Hypothalamus (tissue), 51 donors: ENCODE measurements around the gene DPY19L3.
"Not testable (repeated sequence)": the region's sequence is repeated elsewhere in the genome, so short reads cannot be mapped to it uniquely, and the experiment has no call there.

ENCODE experiments used
- DNase-seq, 51 donors: peaks; one replicate each; lab custom pipeline; 2025; lab: John Stamatoyannopoulos, UW

The DPY19L3 gene

DNA sequence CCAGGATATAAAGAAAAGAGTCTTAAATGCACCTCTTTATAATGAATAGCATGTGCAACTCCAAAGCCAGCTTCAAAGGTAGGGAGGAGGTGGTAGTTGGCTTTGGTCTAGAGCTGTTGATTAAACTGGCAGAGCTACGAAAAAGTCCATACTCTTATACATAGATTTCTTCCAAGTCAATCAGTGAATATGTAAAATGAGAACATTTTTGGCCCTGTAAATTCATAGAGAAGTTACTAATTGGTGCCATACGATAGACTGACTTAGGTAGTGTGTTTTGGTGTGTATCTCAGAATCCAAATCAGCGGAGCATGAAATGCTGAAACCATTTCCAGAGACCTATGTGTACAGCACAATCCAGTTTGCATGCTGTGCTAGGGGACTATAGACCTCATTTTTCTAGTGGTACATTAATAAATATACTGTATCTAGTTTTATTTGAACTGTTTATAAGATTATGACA is 17.1 kb upstream of the DPY19L3 start:
- no peak for DNase-seq

DNA sequence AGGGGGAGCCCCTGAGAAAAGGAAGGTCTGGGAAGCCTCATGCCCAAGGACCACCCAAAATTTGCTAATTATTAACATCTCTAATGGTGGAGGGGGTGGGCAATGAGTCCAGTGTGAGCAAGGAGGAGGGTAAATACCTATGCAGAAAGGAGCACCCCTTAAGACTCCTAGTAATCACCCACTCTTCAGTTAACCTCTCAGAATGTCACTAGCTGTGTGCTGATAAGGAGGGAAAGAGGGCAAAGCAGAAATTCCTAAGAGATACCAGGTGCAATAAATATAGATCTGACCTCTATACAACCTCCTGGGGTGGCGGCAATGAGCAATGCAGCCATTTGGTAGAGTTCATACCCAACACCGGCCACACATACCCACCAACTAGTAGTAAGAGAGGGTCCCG is 12.7 kb upstream of the DPY19L3 start:
- no peak for DNase-seq

DNA sequence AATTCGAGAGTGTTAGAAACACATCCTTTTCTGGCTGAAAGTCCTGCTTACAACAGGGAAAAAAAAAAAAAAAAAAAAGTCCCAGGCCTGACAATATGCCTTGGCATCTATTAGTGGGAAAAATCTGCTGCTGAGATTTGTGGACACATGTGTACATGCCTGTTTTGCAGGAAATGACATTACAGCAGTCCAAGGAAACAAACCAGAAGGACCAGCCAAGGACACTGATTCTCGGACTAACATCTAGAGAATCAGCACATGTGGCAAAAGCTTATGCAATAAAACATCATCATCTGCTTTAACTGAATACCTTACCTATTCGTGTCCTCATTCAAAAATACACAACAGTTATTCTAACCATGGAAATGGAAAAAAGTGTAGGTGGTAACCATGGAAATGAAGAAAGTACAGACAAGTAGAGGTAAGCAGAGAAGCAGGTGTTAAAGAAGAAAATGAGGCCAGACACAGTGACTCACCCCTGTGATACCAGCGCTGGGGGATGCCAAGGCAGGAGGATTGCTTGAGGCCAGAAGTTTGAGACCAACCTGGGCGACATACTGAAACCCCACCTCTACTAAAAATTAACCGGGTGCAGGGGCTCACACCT is 9.4 kb upstream of the DPY19L3 start:
- DNase-seq = peak in 1 of 51 donors; percentile 59

GRCh38 chr19:32397671-32398101 is 7.9 kb upstream of the DPY19L3 start:
- no peak for DNase-seq

GRCh38 chr19:32401992-32402391 is 3.6 kb upstream of the DPY19L3 start:
- DNase-seq = no peak

DNA sequence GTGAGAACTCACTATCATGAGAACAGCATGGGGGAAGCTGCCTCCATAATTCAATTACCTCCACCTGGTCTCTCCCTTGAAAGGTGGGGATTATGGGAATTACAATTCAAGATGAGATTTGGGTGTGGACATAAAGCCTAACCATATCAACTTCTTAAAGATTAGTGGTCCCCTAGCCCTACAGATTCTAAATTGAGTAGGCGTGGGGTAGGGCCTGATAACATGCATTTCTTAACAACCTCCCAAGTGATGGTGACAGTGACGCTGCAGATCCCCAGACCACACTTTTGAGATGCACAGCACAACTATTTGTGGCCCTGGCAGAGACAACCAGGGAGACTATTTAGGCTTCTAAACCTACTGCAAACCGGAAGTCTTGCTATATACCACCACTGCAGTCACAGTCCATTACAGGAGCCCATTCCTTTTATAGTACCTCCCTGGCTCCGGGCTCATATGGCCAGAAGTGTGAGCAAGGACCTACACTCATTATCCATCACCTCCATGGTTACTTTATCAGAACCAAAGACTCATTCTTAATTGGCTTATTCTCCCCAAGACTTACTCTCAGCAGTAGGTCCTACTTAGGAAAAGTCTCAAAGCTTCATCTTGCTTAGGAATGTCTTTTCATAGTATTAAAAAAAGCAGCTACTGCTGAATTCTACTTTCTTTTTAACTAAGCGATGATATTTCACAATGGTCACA is 2.1 kb upstream of the DPY19L3 start:
- no peak for DNase-seq

GRCh38 chr19:32404213-32404932 is 1.2 kb upstream of the DPY19L3 start:
- peak in 1 of 51 donors; percentile 10 for DNase-seq

DNA sequence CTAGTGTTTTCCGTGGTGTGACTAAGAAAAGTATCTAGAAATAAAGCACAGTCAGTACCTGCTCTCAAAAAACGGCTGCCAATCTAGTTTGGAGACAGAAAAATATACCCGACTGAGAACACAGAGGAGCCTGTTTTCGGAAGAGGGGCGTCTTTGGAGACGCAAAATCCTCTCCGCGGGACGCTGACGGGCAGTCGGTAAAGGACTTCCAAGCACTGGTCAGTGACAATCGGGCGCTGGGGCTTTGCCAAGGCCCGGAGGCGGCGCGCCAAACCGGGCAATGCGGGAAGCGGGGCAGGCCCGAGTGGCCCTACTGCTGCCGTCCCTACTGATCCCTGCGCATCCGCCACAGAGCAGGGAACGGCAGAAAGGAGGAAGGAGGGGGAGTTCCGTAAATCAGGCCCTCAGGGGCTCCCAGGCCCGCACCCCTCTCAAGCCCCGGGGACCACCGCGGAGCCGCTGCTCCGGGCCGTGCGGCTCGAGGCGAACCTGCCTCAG is 588 bp upstream of the DPY19L3 start:
- peak in 49 of 51 donors; percentile 22 to 84 (median 65) for DNase-seq

GRCh38 chr19:32406161-32407003 is 812 bp downstream of the DPY19L3 start:
- peak in 1 of 51 donors; percentile 52 for DNase-seq

DNA sequence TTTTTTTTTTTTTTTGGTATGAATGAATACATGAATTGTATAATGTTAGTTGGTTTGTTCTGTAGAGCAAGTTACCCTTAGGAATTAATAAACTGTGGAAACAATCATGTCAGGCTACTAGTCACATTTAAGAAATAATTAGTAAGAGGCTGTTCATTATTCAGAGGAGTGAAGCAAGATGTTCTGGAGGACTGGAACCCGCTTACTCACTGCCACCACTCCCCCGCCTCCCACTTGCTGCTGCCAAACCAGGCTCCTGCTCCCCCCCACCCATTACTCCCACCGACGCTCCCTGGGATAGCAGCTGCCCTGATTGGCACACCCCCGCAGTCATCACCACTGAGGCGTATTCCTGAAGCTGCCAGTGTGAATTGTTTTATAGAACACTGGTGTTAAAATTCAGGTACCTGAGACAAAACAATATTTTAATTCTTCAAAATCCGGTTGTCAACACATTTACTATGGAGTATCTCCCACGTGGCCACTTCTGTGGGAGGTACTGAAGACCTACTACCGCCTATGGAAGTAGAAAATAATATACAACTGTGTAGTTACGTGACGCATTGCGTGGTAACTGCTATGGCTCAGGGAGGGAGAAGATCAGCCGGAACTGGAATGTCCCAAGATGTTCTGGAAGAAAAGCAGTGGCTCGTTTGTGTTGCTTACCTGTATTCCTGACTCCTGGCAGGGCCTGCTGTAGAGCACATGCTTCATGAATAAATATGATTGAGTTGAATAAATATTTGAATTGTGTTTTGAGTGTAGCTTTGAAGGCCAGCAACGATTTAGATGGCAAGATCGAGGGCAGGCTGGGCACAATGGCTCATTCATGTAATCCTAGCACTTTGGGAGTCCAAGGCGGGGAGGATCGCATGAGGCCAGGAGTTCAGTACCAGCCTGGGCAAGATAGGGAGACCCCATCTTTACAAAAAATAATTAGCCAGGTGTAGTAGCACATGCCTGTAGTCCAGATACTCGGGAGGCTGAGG is 1.7 kb downstream of the DPY19L3 start:
- DNase-seq = peak in 30 of 51 donors; percentile 7 to 80 (median 26)

- DNase-seq = peak in 12 of 51 donors; percentile 1 to 43 (median 16)
Observed at GRCh38 chr19:32415246-32415645, 9.7 kb downstream of the DPY19L3 start.

DNA sequence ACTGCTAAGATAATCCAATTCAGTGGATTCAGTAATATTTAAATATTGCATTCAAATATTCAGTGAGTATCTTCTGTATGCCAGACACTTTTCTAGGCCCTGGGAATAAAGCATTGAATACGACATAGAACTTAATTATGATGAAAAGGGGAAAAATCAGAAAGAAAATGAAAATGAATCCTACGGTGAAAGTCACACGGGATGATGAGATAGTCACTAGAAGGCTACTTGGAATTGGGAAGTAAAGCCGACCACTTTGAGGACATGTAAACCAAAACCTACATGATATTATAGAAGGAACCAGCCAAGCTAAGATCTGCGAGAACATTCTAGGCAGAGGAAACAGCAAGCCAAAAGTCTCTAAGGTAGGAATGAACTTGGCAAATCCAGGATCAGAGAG is 10.1 kb downstream of the DPY19L3 start:
- no peak for DNase-seq

DNA sequence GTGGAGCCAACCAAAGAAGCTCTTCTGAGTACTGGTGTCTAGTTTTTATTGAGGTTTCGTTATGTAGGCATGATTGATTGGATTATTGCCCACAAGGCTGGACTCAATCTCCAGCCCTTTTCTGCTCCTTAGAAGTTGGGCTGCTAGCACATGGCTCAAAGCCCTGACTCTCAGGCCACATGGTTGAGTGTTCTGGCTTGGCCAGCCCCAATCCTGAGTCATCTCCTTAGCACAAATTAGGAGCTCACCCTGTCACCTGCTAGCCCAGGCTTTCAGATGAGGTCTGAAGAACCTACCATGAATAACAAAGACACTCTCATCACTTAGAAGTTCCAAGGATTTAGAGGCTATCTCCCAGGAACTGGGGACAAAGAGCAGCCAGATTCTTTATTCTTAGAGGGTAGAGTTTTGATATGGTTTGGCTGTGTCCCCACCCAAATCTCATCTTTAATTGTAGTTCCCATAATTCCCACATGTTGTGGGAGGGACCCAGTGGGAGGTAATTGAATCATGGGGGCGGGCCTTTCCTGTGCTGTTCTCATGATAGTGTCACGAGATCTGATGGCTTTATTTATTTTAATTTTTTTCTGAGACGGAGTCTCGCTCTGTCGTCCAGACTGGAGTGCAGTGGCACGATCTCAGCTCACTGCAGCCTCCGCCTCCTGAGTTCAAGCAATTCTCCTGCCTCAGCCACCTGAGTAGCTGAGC is 11.3 kb downstream of the DPY19L3 start:
- peak in 9 of 51 donors; percentile 11 to 45 (median 20) for DNase-seq

DNA sequence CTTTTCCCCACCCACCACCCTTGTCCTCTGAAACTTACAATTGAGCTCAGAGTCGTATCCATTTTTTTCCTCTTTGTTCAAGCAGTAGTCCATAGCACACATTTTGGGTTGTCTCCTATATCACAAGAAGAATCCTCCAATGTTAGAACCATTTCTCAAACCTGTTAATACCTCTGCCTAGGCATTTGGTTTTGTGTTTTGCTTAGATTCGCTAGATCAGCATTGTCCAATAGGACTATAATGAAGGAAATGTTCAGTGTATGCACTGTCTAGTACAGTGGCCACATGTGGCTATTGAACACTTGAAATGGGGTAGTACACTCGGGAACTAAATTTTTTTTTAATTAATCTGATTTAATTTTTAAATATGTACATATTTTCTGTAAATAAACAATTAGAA is 12.6 kb downstream of the DPY19L3 start:
- DNase-seq = no peak

DNA sequence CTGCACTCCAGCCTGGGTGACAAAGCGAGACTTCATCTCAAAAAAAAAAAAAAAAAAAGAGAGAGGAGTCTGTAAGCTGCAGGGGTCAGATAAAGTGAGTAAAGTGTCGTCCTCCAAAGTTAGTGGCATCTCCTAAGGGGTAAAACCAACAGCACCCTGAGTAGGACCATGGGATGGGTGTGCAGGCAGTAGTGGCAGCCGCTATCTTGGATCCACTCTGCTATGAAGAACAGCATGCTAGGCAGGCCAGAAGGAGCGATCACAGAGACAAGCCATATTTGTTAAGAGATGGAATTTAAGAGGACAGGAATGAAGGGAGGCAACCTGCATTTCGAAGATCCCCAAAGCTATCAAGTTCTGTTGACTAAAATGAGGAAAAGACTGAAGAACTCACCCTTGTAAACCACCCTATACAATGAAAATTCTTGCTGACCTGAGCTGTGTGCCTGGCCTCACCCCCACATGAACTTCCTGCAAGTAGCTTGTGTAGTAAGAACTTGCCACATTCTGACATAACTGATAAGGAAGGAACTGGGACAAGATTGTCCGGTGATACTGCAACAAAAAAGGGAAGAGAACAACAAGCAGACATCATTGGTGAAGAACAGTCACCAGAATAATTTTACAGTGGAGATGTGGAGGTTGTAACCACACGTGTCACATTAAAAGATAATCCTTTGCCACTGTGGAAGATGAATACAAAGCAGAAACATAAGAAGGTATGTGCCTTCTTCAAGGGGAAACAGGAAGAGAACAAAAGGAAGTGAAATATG is 16.2 kb downstream of the DPY19L3 start:
- peak in 1 of 51 donors; percentile 9 for DNase-seq

- DNase-seq = no peak
Observed at GRCh38 chr19:32422435-32422834, 16.9 kb downstream of the DPY19L3 start.

GRCh38 chr19:32423944-32424343 is 18.4 kb downstream of the DPY19L3 start:
- DNase-seq = not testable (repeated sequence)

GRCh38 chr19:32427536-32427935 is 22.0 kb downstream of the DPY19L3 start:
- DNase-seq = no peak
